HG03139 (cell line): ENCODE results near the gene PTGER1.
"Not testable (repeated sequence)": the region's sequence is repeated elsewhere in the genome, so short reads cannot be mapped to it uniquely, and the experiment has no call there.

Source experiments
- ATAC-seq: cut with Tn5 transposase; IDR thresholded peaks from one replicate; pipeline ENCODE4 v1.9.1; 2021; ENCODE audit not compliant: unreplicated experiment

PTGER1 gene

GRCh38 chr19:14475251-14476073 lies at the start of gene PTGER1:
PTGER1 (minus strand) TSS chr19:14475354; CDS start chr19:14474320, 1,034 bp downstream.
- ATAC-seq: no peak

- ATAC-seq: no peak
Observed at GRCh38 chr19:14520543-14520942, 45.4 kb upstream of the PTGER1 start.

- ATAC-seq: no peak
Observed at GRCh38 chr19:14519860-14520407, 44.8 kb upstream of the PTGER1 start.

GRCh38 chr19:14519245-14519859 lies 44.2 kb upstream of the PTGER1 start:
- no peak for ATAC-seq

GRCh38 chr19:14517840-14518505 lies 42.8 kb upstream of the PTGER1 start, which contains the start of gene DNAJB1:
DNAJB1 (minus strand) TSS chr19:14518397; CDS start chr19:14518349, 48 bp downstream.
- peak; percentile 58 for ATAC-seq

- no peak for ATAC-seq
Observed at GRCh38 chr19:14517446-14517839, 42.3 kb upstream of the PTGER1 start.

GRCh38 chr19:14516746-14517438 lies 41.7 kb upstream of the PTGER1 start:
- no peak for ATAC-seq

GRCh38 chr19:14516048-14516534 lies 40.9 kb upstream of the PTGER1 start:
- ATAC-seq: no peak

- ATAC-seq: no peak
Observed at GRCh38 chr19:14515501-14516047, 40.4 kb upstream of the PTGER1 start.

- no peak for ATAC-seq
Observed at GRCh38 chr19:14514215-14514863, 39.2 kb upstream of the PTGER1 start.

GRCh38 chr19:14512406-14512961 lies 37.3 kb upstream of the PTGER1 start:
- no peak for ATAC-seq

- no peak for ATAC-seq
Observed at GRCh38 chr19:14511229-14511593, 36.1 kb upstream of the PTGER1 start.

- no peak for ATAC-seq
Observed at GRCh38 chr19:14510311-14511228, 35.4 kb upstream of the PTGER1 start.

- ATAC-seq: no peak
Observed at GRCh38 chr19:14507704-14508542, 32.8 kb upstream of the PTGER1 start.

GRCh38 chr19:14505488-14506239 lies 30.5 kb upstream of the PTGER1 start:
- no peak for ATAC-seq

GRCh38 chr19:14504575-14504974 lies 29.4 kb upstream of the PTGER1 start:
- ATAC-seq: not testable (repeated sequence)

- no peak for ATAC-seq
Observed at GRCh38 chr19:14503285-14503684, 28.1 kb upstream of the PTGER1 start.
